ENCODE measurements around the gene GRIK4. TPM values are rescaled to one million over a fixed set of nuclear protein-coding genes. Genes with fewer than 3 reads are reported as not detected.
A peak's percentile ranks its signal among the peaks of the same experiment; 100 is the strongest.

Gene GRIK4
- total RNA-seq, 1 donor from 2014 or later = not detected

- ATAC-seq = no peak
- intact Hi-C loops (cut with DNase I) = no loop called here
- DNase-seq (ENCODE audit: missing footprints) = no peak
Measured at GRCh38 chr11:120703358-120704152, 192.0 kb downstream of the GRIK4 start.

GRCh38 chr11:120704256-120704750 lies 192.8 kb downstream of the GRIK4 start:
- DNase-seq (ENCODE audit: missing footprints) = no peak
- intact Hi-C loops (cut with DNase I) = no loop called here
- no peak for ATAC-seq

DNA sequence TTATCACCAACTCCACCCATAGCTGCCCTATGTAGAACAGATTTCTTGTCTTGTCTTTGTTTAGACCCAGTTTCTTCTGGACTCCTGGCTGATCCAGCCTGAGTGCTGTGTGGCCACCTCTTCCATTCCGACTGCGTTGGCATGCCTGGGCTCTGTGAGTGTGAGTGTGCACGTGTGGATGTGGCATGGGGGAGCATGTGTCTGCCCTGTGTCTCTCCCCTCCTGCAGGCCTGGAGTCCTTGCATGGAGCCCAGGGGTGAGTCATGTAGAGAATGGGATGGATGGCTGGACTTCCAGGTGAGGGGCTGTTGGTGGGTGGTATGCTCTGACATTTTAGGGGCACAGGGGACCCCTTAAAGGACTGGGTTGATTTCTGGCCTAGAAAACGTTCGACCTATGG lies 194.7 kb downstream of the GRIK4 start:
- intact Hi-C loops (cut with DNase I) = no loop called here
- DNase-seq (ENCODE audit: missing footprints) = no peak
- no peak for ATAC-seq

DNA sequence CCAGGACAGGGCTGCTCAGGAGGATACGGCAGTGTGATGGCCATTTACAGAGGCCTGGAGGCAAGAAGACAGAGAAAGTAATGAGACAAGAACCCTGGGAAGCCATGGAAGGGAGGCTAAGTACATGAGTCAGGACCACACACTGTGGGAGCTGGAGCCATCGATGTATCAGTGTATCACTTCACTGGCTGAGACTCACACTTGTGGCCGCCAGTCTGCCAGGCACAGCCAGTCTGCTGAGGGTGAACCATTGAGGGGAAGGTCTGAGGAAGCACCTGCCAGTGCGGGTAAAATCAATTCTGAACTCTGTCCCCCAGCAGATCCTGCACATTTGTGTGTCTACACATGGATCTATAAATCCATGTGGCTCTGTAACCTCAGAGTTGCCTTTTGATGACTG lies 195.6 kb downstream of the GRIK4 start:
- ATAC-seq = no peak
- intact Hi-C loops (cut with DNase I) = no loop called here
- DNase-seq (ENCODE audit: missing footprints) = no peak

- DNase-seq (ENCODE audit: missing footprints) (no peak), ATAC-seq (no peak)
- intact Hi-C loops (cut with DNase I) = no loop called here
Measured at GRCh38 chr11:120707663-120708062, 196.1 kb downstream of the GRIK4 start.

- no peak for ATAC-seq
- DNase-seq (ENCODE audit: missing footprints) = no peak
- intact Hi-C loops (cut with DNase I) = no loop called here
Measured at GRCh38 chr11:120708511-120709183, 197.1 kb downstream of the GRIK4 start.

DNA sequence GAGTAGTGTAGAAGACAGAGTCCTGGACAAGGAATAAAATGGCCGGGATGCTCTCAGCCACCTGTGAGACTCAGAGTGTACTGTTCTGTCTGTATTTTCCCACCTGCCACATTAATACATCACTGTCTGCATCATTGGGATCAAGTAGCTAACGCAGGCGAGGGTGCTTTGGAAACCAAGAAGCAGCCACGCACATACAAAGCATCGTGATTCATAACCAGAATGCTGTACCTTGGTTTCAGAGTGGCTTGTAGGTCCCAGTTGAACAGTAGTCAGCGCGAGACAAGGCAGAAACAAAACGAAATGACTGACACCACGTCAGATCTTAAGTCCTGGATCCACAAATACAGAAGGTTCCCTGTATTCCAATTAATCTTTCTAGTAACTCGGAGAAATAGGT lies 198.3 kb downstream of the GRIK4 start:
- no peak for ATAC-seq
- no peak for DNase-seq (ENCODE audit: missing footprints)
- intact Hi-C loops (cut with DNase I) = no loop called here

DNA sequence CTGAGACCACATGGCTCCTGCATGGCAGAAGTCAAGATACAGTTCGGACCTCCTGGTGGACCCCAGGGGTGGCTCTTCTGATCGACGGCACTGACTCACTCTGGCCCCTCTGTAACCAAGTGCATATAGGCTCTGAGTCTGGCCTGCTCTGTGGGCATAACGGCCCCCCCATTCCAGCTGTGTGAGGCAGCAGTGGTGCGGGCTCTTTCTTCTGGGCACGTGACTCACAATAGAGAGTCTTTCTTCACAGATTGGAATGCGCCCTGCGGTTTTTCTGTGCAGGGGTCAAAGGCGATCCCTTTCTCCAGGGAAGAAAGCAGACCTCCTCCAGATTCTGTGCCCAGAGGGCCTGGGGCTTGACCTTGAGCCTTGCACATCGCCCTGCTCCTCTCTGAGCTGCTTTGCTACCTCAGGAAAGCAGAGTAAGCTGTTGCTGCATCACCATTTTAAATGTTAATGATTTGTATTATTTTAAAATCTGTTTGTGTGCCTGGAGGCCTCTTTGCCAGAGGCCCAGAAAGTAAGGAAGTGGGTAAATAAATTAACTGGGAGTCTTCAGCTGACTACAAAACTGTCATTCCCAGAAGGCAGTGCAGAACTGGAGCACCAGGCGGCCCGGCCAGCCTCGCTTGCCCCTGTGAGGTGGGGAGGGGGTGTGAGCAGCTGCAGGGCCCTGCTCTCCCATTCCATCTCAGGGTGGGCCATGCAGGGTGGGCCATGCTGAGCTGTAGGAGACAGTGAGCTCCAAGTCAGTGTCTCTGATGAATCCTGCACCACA lies 199.0 kb downstream of the GRIK4 start:
- peak; percentile 41 for ATAC-seq
- intact Hi-C loops (cut with DNase I) = no loop called here
- no peak for DNase-seq (ENCODE audit: missing footprints)

- intact Hi-C loops (cut with DNase I) = no loop called here
- DNase-seq (ENCODE audit: missing footprints) (no peak), ATAC-seq (no peak)
Measured at GRCh38 chr11:120712014-120712413, 200.5 kb downstream of the GRIK4 start.

- no peak for DNase-seq (ENCODE audit: missing footprints)
- no peak for ATAC-seq
- intact Hi-C loops (cut with DNase I) = no loop called here
Measured at GRCh38 chr11:120712881-120713280, 201.3 kb downstream of the GRIK4 start.

DNA sequence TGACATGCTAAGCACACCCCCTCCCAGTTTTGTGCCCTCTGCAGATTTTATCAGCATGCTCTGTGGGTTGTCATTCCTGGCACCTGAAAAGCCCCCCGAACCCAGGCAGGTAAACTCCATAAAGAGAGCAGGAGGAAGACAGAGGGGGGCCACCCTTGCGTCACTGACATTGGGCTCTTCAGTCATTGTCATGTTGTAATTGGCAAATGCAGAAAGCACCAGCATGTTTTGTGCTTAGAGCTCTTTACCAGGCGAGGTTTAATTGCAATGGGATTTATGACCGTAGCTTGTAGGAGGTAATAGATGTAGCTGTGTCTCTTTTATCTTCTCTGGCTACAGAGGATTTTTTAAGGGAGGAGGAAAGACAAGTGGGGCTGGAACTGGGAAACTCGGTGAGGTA lies 201.7 kb downstream of the GRIK4 start:
- ATAC-seq = no peak
- intact Hi-C loops (cut with DNase I) = no loop called here
- DNase-seq (ENCODE audit: missing footprints) = no peak

GRCh38 chr11:120714438-120714837 lies 202.9 kb downstream of the GRIK4 start:
- intact Hi-C loops (cut with DNase I) = no loop called here
- no peak for ATAC-seq
- DNase-seq (ENCODE audit: missing footprints) = no peak

DNA sequence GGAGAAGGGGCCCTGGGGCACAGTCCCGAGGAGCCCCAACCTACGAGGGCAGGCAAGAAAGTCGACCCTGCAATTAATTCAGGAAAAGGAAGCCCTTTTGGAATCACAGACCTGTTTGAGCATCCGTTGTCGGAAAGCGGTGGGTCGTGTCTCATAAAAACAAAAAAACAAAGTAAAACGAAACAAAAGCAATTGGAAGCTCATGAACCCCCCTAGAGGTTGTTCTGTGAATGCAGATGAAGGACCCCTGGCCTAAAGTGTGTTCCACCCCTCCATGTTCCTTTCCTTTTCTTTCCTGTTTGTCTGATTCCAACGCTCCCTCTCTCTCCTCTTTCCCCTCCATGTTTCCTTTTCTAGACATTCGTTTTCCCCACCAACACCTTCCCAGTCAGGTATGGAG lies 203.7 kb downstream of the GRIK4 start:
- intact Hi-C loops (cut with DNase I) = no loop called here
- DNase-seq (ENCODE audit: missing footprints) = no peak
- ATAC-seq = no peak

GRCh38 chr11:120717042-120717441 lies 205.5 kb downstream of the GRIK4 start:
- ATAC-seq (no peak), DNase-seq (ENCODE audit: missing footprints) (no peak)
- intact Hi-C loops (cut with DNase I) = no loop called here

DNA sequence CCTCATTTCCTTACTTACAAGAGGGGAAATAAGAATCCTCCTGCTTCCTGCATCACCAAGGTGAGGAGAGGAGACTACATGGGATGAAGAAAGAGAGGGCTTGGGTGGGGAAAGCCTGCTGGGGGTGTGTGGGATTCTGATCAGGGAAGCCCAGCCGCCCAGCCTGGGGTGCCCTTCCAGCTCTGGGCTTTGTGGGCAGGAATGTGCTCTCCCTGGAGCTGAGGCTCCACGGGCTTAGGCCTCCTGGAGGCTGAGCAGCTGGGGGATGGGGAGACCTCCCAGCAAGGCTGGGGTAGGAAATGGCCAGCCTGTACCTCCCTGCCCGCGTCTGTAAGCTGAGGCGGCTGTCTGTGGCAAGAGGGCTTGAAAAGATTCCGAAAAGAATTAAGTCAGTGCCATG lies 206.1 kb downstream of the GRIK4 start:
- intact Hi-C loops (cut with DNase I) = no loop called here
- DNase-seq (ENCODE audit: missing footprints) (no peak), ATAC-seq (no peak)

DNA sequence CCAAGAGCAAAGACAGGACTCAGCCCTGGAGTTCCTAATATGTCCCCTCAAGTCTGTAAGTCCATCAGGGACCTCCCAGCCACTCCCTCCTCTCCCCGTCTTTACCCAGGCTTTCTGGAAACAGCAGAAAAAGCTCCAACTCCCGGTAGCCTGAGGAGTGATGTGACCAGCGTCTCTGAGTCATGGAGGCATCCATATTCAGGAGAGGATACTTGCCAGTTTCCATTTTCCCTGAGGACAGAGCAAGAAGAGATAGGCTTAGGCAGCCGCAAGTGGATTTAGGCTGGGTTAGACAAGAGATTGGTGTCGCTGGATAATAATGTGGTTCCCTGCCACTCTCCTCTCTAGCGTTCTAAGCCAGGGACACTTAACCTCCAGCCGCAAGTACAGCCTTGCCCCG lies 206.6 kb downstream of the GRIK4 start:
- DNase-seq (ENCODE audit: missing footprints) (no peak), ATAC-seq (no peak)
- intact Hi-C loops (cut with DNase I) = no loop called here

DNA sequence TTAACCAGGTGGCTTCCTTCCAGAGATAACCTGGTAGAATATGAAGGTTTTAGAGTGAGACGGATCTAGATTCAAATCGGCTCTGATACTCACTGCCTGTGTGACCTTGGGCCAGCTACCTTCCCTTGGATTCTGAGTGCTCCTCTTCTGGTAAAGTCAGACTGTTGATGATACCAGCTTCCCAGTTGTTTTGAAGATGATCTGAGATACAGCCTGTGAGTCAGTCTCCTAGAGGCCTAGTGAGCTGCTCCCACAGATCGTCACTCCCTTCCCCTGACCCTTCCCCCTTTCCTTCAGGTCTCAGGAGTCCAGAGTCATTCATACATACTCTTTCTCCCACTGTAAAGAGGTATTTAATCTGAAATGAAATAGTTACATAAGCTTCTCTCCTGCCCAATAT lies 207.8 kb downstream of the GRIK4 start:
- intact Hi-C loops (cut with DNase I) = no loop called here
- DNase-seq (ENCODE audit: missing footprints) (no peak), ATAC-seq (no peak)

- ATAC-seq (no peak), DNase-seq (ENCODE audit: missing footprints) (no peak)
- intact Hi-C loops (cut with DNase I) = no loop called here
Measured at GRCh38 chr11:120720760-120721159, 209.2 kb downstream of the GRIK4 start.

DNA sequence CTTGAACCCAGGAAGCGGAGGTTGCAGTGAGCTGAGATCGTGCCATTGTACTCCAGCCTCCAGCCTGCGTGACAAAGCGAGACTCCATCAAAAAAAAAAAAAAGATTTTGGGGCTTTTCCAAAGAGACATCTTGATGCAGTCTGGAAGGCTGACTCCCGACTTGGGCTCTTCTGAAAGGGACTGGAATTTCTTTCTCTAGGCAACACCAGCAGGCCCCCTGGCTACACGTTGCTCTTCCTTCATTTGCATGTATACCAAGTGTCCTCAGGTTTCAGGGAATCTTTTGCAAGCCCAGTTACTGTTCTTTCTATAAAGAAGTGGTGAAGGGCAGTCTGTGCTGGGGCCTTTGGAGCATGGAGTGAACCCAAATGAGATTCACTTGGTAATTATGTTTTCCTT lies 211.0 kb downstream of the GRIK4 start:
- DNase-seq (ENCODE audit: missing footprints) (no peak), ATAC-seq (no peak)
- intact Hi-C loops (cut with DNase I) = no loop called here

- DNase-seq (ENCODE audit: missing footprints) (no peak), ATAC-seq (no peak)
- intact Hi-C loops (cut with DNase I) = no loop called here
Measured at GRCh38 chr11:120723751-120724150, 212.2 kb downstream of the GRIK4 start.
